K562 (cell line): ENCODE measurements around the gene PDE6C. TPM values are rescaled to one million over a fixed set of nuclear protein-coding genes. Genes with fewer than 3 reads are reported as not detected.

Experiments
- ARHGAP35 ChIP-seq: fragments of 450-650 bp; IDR thresholded peaks from 2 replicates; pipeline ENCODE4 v1.6.1; 2018; ENCODE audit not compliant: partially characterized antibody
- BCL6 ChIP-seq: fragments of 250-450 bp; sonication (Bioruptor Pico); IDR thresholded peaks from 2 replicates; pipeline ENCODE4 v1.4.0; 2020
- CBX5 ChIP-seq: IDR thresholded peaks from 2 replicates; pipeline ENCODE4 v1.6.1; 2014; ENCODE audit warnings: low read depth, borderline replicate concordance
- CTBP1 ChIP-seq: fragments of 450-650 bp; IDR thresholded peaks from 2 replicates; pipeline ENCODE4 v1.6.1; 2016; ENCODE audit warnings: borderline replicate concordance
- EP400 ChIP-seq: fragments of 450-650 bp; IDR thresholded peaks from 2 replicates; pipeline ENCODE4 v1.6.1; 2017; ENCODE audit warnings: antibody characterized with exemption, mild to moderate bottlenecking, moderate library complexity
- FOXK1 ChIP-seq: sonication (generic); formaldehyde crosslinking; IDR thresholded peaks from 2 replicates; pipeline ENCODE4 v1.8.0; 2022; ENCODE audit warnings: missing genetic modification reagents, mild to moderate bottlenecking, borderline replicate concordance
- GATAD2A ChIP-seq: fragments of 450-650 bp; IDR thresholded peaks from 2 replicates; pipeline ENCODE4 v1.6.1; 2017
- NONO ChIP-seq, 2 experiments: fragments of 200-400 bp in 1 of 2; fragments of 450-650 bp in 1 of 2; formaldehyde crosslinking in 1 of 2; IDR thresholded peaks; 2 replicates each; pipeline ENCODE4 v1.6.1; 2017; ENCODE audit warnings: low read depth in 2 of 2, mild to moderate bottlenecking in 2 of 2, moderate library complexity in 2 of 2, low read length in 1 of 2
- RBM39 ChIP-seq: fragments of 200-400 bp; formaldehyde crosslinking; optimal IDR thresholded peaks from 2 replicates; pipeline ENCODE3; 2018; ENCODE audit warnings: low read depth, low read length
- SIRT6 ChIP-seq: IDR thresholded peaks from one replicate; pipeline ENCODE4 v1.6.1; 2012; ENCODE audit warnings: low read depth, mild to moderate bottlenecking, control low read depth, inconsistent platforms, low read length, moderate library complexity
- SRSF9 ChIP-seq: fragments of 200-400 bp; formaldehyde crosslinking; IDR thresholded peaks from 2 replicates; pipeline ENCODE4 v1.6.1; 2017; ENCODE audit warnings: low read depth, low read length, borderline replicate concordance
- TCFL5 ChIP-seq: fragments of 250-450 bp; sonication (Bioruptor Pico); conservative IDR thresholded peaks from 2 replicates; pipeline ENCODE4 v1.6.1; 2021; ENCODE audit warnings: mild to moderate bottlenecking, moderate library complexity, matching md5 sums
- TSC22D4 ChIP-seq: fragments of 450-650 bp; IDR thresholded peaks from 2 replicates; pipeline ENCODE4 v1.6.1; 2016; ENCODE audit warnings: missing genetic modification characterization, missing biosample characterization, control low read depth
- ZNF431 ChIP-seq: sonication (generic); formaldehyde crosslinking; IDR thresholded peaks from 2 replicates; pipeline ENCODE4 v1.8.0; 2022; ENCODE audit warnings: mild to moderate bottlenecking, missing genetic modification reagents
- ZNF583 ChIP-seq: fragments of 250-450 bp; sonication (Bioruptor Pico); IDR thresholded peaks from 2 replicates; pipeline ENCODE4 v1.4.0; 2020
- polyA plus RNA-seq, 8 experiments: library from polyadenylated mRNA; depleted of rRNA in 4 of 8; stranded (reverse) in 5 of 8; unstranded in 3 of 8; fragments of >200 nt; fragmentation: Nextera tagmentation in 2 of 8; fragmentation: Illumina TruSeq in 1 of 8; extraction: Ambion mirVana in 2 of 8; extraction: Trizol in 1 of 8; gene quantifications; 2 replicates each; pipeline versions ENCODE4 v1.2.1 to v1.2.3, GENCODE V29; 2011 to 2014; ENCODE audit warnings: inconsistent platforms in 1 of 8, missing spikeins in 1 of 8
- total RNA-seq, 7 experiments: library from RNA; depleted of rRNA in 6 of 7; stranded (reverse); fragments of >200 nt in 6 of 7; fragmentation: Illumina TruSeq in 2 of 7; extraction: Trizol in 2 of 7; gene quantifications; 2 replicates each; pipeline versions ENCODE4 v1.2.1 to v1.2.3, GENCODE V29; 2011 to 2021; ENCODE audit warnings: low replicate concordance in 1 of 7
- TF ChIP-seq, protein P1 (sequence below): sonication (generic); formaldehyde crosslinking; IDR thresholded peaks from 2 replicates; pipeline ENCODE4 v1.8.1; 2022; ENCODE audit warnings: missing genetic modification reagents
- TF ChIP-seq, protein P2 (sequence below), 2 experiments: fragments of 450-650 bp; formaldehyde crosslinking in 1 of 2; IDR thresholded peaks; 2 replicates each; pipeline versions ENCODE4 v1.4.0 to v1.6.1; 2014 to 2020; ENCODE audit warnings: mild to moderate bottlenecking in 2 of 2, borderline replicate concordance in 1 of 2, low read depth in 1 of 2
- TF ChIP-seq, protein P3 (sequence below): fragments of 450-650 bp; formaldehyde crosslinking; IDR thresholded peaks from 2 replicates; pipeline ENCODE4 v1.4.0; 2020; ENCODE audit warnings: mild to moderate bottlenecking, mixed read lengths

PDE6C gene
- total and polyA plus RNA-seq, 9 of the 15 experiments (the other 6 are each of a cell fraction or from before 2014, with no cell fraction given), result not detected

DNA sequence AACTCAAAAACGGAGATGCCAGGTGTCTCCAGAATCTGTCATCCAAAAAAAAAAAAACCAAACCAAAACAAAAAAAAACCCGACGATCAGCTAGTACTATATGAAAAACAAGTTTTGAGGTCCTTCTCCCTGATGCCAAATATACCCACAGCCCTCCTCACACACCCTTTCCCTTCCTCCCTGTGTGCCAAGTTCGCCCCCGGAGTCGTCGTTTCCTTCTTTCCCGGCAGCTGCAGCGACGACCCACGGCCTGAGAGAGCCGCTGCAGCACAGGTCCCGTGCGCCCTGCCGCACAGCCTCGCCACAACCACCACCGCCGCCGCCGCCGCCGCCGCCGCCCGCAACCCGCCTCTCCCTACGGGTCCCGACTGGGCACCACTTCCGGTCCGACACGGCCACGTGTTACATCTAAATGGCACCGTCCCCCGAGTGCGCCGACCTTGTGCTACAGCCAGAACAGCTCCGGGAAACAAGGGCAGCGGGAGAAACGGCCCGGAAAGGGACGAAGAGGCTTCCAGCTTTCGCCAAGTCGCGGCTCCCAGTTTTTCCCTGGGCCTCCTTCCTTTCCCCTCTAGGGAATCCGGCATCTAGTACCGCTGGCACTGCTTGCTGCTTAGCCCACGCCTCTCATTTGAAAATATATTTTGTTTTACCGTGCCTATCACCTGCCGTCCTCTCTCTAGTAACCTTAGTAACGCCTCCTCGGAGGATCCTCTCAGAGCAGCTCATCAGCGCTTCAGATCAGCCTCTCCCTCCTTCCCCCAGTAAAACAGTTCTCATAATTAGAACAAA is 90.1 kb downstream of the PDE6C start, which contains the start of gene FRA10AC1 (continued):
- TF ChIP-seq SIRT6, result no peak
- TF ChIP-seq CBX5, result no peak
- no peak for TF ChIP-seq ARHGAP35
- no peak for TF ChIP-seq TSC22D4
- no peak for TF ChIP-seq FOXK1 (CRISPR knock-in tag)
- TF ChIP-seq, protein P1, sequence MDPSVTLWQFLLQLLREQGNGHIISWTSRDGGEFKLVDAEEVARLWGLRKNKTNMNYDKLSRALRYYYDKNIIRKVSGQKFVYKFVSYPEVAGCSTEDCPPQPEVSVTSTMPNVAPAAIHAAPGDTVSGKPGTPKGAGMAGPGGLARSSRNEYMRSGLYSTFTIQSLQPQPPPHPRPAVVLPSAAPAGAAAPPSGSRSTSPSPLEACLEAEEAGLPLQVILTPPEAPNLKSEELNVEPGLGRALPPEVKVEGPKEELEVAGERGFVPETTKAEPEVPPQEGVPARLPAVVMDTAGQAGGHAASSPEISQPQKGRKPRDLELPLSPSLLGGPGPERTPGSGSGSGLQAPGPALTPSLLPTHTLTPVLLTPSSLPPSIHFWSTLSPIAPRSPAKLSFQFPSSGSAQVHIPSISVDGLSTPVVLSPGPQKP (CRISPR knock-in tag), result no peak
- no peak for TF ChIP-seq RBM39
- TF ChIP-seq NONO (IDR thresholded peaks at IDR 0.05; ENCODE audit: low read depth in 2 of 2, low read length in 1 of 2), result peak in 1 of 2 experiments; percentile 69; a peak in 1 of 4 replicates
- no peak for TF ChIP-seq BCL6
- TF ChIP-seq, protein P2, sequence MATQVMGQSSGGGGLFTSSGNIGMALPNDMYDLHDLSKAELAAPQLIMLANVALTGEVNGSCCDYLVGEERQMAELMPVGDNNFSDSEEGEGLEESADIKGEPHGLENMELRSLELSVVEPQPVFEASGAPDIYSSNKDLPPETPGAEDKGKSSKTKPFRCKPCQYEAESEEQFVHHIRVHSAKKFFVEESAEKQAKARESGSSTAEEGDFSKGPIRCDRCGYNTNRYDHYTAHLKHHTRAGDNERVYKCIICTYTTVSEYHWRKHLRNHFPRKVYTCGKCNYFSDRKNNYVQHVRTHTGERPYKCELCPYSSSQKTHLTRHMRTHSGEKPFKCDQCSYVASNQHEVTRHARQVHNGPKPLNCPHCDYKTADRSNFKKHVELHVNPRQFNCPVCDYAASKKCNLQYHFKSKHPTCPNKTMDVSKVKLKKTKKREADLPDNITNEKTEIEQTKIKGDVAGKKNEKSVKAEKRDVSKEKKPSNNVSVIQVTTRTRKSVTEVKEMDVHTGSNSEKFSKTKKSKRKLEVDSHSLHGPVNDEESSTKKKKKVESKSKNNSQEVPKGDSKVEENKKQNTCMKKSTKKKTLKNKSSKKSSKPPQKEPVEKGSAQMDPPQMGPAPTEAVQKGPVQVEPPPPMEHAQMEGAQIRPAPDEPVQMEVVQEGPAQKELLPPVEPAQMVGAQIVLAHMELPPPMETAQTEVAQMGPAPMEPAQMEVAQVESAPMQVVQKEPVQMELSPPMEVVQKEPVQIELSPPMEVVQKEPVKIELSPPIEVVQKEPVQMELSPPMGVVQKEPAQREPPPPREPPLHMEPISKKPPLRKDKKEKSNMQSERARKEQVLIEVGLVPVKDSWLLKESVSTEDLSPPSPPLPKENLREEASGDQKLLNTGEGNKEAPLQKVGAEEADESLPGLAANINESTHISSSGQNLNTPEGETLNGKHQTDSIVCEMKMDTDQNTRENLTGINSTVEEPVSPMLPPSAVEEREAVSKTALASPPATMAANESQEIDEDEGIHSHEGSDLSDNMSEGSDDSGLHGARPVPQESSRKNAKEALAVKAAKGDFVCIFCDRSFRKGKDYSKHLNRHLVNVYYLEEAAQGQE (IDR thresholded peaks at IDR 0.05; ENCODE audit: borderline replicate concordance), result peak; percentile 47; the same call in 1 of the 2 replicates
- TF ChIP-seq, protein P2 (CRISPR knock-in tag; IDR thresholded peaks at IDR 0.05; ENCODE audit: low read depth), result no peak
- no peak for TF ChIP-seq ZNF583 (CRISPR knock-in tag)
- TF ChIP-seq, protein P3, sequence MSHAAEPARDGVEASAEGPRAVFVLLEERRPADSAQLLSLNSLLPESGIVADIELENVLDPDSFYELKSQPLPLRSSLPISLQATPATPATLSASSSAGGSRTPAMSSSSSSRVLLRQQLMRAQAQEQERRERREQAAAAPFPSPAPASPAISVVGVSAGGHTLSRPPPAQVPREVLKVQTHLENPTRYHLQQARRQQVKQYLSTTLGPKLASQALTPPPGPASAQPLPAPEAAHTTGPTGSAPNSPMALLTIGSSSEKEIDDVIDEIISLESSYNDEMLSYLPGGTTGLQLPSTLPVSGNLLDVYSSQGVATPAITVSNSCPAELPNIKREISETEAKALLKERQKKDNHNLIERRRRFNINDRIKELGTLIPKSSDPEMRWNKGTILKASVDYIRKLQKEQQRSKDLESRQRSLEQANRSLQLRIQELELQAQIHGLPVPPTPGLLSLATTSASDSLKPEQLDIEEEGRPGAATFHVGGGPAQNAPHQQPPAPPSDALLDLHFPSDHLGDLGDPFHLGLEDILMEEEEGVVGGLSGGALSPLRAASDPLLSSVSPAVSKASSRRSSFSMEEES (CRISPR knock-in tag), result no peak
- TF ChIP-seq TCFL5 (CRISPR knock-in tag), result no peak
- TF ChIP-seq SRSF9, result no peak
- peak; percentile 85 for TF ChIP-seq CTBP1
- TF ChIP-seq EP400, result peak; percentile 57; the same call in 1 of the 2 replicates
- TF ChIP-seq GATAD2A, result peak; percentile 42; the same call in 1 of the 2 replicates
- TF ChIP-seq ZNF431 (CRISPR knock-in tag), result no peak
